Measurements from ENCODE around the gene CDHR1.

The CDHR1 gene

DNA sequence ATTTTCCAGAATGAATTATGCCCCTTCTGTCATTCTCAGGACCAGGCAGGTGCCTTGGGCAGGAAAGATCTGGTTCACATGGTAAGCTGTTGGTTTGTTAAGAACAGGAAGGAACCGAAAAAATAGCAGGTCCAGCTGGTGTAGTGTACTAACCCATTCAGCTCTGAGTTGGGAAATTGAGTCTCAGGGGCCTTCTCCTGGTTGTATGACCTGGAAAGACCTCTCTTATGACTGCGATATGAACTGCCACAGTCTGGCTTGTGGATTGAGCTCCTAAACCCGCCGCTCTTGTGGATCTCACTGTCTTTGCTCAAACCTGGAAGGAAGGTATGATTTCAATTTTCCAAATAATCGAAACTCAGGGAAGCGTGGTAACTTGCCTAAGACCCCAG lies 42.5 kb downstream of the CDHR1 start:
- no peak for DNase-seq (ENCODE audit: low spot score in 2 of 2)
- H3K4me3 ChIP-seq, result no peak overlapping the region
- no peaks in the 10 kb centered on the region for H3K36me3 ChIP-seq (replicated peaks)
- in situ Hi-C loops (cut with MboI; ENCODE audit: low sequenced_read_pairs), result no loop called here
- H3K4me1 ChIP-seq, result no peaks in the 10 kb centered on the region
- H3K27me3 ChIP-seq (ENCODE audit: low read depth), result no peaks in the 10 kb centered on the region
- no peaks in the 10 kb centered on the region for H3K9me3 ChIP-seq

DNA sequence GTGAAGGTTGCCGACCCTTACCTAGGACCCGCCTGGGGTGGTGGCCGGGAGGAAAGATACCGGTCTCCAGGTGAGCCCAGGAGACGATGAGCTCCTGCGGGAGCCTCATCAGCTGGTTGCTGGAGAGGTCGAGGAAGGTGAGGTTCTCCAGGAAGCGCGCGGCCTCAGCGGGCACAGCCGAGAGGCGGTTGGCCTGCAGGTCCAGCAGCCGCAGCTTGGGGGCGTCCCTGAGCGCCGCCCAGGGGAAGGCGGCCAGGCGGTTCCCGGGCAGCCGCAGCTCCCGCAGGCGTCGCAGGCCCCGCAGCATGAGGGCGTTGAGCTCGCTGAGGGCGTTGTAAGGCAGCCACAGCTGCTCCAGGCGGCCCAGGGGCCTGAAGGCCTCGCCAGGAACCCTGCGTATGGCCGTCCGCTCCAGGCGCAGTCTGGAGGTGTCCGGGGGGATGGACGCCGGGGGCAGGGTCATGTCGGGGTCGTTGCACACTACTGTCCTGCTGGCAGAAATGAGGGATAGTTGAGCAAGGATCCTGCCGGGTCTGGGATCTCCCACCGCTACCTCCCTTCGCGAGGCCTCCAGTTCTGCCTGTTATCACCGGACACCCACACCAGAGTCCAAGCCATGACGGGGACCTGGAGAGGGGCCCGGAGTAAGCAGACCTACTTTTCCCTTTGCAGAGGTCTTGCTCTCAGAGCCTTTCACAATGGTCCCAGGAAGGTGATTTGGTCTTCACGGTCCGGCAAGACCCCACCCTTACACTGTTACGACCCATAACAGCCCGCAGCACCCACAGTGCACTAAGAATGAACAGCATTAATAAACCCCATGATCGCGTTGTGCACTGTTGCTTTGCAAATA lies 43.1 kb downstream of the CDHR1 start:
- in situ Hi-C loops (cut with MboI; ENCODE audit: low sequenced_read_pairs), result no loop called here
- Histone ChIP-seq H3K4me1 (no peaks in the 10 kb centered on the region), H3K4me3 (no peak overlapping the region), H3K9me3 (no peaks in the 10 kb centered on the region), H3K36me3 (replicated peaks) (no peaks in the 10 kb centered on the region), H3K27me3 (ENCODE audit: low read depth) (no peaks in the 10 kb centered on the region)
- DNase-seq (ENCODE audit: low spot score in 2 of 2), result no peak

GRCh38 chr10:84238909-84239308 lies 44.6 kb downstream of the CDHR1 start:
- DNase-seq (ENCODE audit: low spot score in 2 of 2), result no peak
- no peaks in the 10 kb centered on the region for H3K9me3 ChIP-seq
- in situ Hi-C loops (cut with MboI; ENCODE audit: low sequenced_read_pairs), result no loop called here
- H3K36me3 ChIP-seq (replicated peaks), result no peaks in the 10 kb centered on the region
- no peaks in the 10 kb centered on the region for H3K27me3 ChIP-seq (ENCODE audit: low read depth)
- H3K4me1 ChIP-seq, result no peaks in the 10 kb centered on the region
- no peak overlapping the region for H3K4me3 ChIP-seq

DNA sequence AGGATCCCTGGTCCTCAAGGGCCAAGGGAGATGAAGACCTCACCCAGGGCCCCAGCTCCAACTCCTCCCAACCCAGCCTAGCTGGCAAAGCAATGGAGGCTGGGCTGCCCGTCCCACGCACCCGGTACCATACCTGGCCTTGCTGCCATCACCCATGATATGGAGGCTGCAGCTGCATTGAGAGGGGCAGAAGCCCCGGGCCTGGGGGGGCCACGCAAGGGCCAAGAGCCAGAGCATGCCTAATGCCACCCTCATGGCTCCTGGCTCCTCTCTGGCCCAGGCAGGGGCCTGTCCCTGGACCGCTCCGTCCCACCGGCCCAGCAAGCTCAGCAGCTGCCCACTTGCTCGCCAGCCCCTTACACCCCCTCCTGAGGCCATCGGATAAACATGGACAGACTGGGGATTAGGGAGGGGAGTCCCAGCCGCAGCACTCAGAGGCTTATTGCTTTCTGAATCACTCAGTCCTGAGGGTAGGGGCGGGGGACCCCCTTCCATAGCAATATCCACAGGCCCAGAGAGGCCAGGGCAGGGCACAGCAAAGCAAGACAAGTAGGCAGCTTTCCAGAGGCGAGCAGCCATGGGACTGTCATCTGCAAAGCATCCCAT lies 47.0 kb downstream of the CDHR1 start, which contains the start of gene LRIT1:
Gene LRIT1, minus strand, starts transcription at position 362 of the 606 bp plus-strand sequence. Its CDS starts 107 bp downstream, at position 255.
- Histone ChIP-seq H3K4me3 (no peak within 1 kb of the TSS), H3K9me3 (no peaks in the 10 kb centered on the region), H3K36me3 (replicated peaks) (no peaks in the 10 kb centered on the region), H3K4me1 (no peaks in the 10 kb centered on the region), H3K27me3 (ENCODE audit: low read depth) (no peaks in the 10 kb centered on the region)
- in situ Hi-C loops (cut with MboI; ENCODE audit: low sequenced_read_pairs), result no loop called here
- DNase-seq (ENCODE audit: low spot score in 2 of 2), result no peak

GRCh38 chr10:84243759-84244158 lies 49.4 kb downstream of the CDHR1 start:
- Histone ChIP-seq H3K4me1 (no peaks in the 10 kb centered on the region), H3K4me3 (no peak overlapping the region), H3K27me3 (ENCODE audit: low read depth) (0 out of 2 replicates have a peak, but pooled peaks cover 2% of the 10 kb centered on the region), H3K36me3 (replicated peaks) (no peaks in the 10 kb centered on the region), H3K9me3 (no peaks in the 10 kb centered on the region)
- in situ Hi-C loops (cut with MboI; ENCODE audit: low sequenced_read_pairs), result no loop called here
- DNase-seq (ENCODE audit: low spot score in 2 of 2), result no peak

DNA sequence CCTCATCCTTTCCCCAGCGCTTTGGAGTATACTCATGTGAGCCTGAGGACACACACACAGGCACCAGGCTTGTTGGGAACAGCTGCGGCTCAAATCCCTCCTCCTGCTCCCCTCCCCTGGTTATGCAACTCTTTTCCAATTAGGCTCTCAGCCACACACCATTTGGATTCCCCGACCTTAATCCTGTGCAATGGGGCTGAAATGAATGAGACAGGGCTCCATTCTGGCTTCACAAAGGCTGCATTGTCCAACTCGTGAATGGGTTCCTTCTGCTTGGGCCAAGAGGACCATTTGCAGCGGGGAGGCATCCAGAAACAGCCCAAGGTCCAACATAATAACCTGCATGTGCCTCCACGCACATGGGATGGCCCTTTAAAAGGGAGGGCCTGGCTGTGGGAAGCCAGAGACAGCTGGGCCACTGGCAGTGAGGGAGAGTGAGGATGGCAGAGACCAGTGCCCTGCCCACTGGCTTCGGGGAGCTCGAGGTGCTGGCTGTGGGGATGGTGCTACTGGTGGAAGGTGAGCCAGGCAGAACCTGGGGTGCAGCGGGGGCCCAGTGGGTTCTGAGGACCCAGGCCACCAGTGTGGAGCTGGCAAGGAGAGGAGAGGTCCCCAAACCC lies 50.4 kb downstream of the CDHR1 start, which contains the start of gene RGR:
Gene RGR, plus strand, starts transcription at position 403 of the 620 bp plus-strand sequence. Its CDS starts 38 bp downstream, at position 441.
- Histone ChIP-seq H3K9me3 (no peaks in the 10 kb centered on the region), H3K4me3 (no peak within 1 kb of the TSS), H3K27me3 (ENCODE audit: low read depth) (0 out of 2 replicates have a peak, but pooled peaks cover 2% of the 10 kb centered on the region), H3K36me3 (replicated peaks) (no peaks in the 10 kb centered on the region), H3K4me1 (no peaks in the 10 kb centered on the region)
- in situ Hi-C loops (cut with MboI; ENCODE audit: low sequenced_read_pairs), result no loop called here
- DNase-seq (ENCODE audit: low spot score in 2 of 2), result peak; percentile 32 to 53

DNA sequence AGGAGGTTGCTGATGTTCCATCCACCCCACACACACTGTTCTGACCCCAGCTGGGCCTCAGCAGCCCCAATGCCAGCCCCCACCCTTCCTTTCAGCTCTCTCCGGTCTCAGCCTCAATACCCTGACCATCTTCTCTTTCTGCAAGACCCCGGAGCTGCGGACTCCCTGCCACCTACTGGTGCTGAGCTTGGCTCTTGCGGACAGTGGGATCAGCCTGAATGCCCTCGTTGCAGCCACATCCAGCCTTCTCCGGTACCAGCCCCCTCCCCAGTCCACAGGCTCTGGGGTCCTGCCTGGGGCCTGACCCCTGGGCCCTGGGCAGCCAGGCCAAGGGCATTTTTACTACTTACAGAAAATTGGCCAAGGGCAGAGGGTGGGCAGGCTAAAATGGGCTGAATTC lies 53.2 kb downstream of the CDHR1 start:
- DNase-seq (ENCODE audit: low spot score in 2 of 2), result no peak
- 0 out of 2 replicates have a peak, but pooled peaks cover 2% of the 10 kb centered on the region for H3K27me3 ChIP-seq (ENCODE audit: low read depth)
- H3K9me3 ChIP-seq, result no peaks in the 10 kb centered on the region
- no peaks in the 10 kb centered on the region for H3K4me1 ChIP-seq
- no peak overlapping the region for H3K4me3 ChIP-seq
- in situ Hi-C loops (cut with MboI; ENCODE audit: low sequenced_read_pairs), result no loop called here
- H3K36me3 ChIP-seq (replicated peaks), result no peaks in the 10 kb centered on the region

- 0 out of 2 replicates have a peak, but pooled peaks cover 2% of the 10 kb centered on the region for H3K27me3 ChIP-seq (ENCODE audit: low read depth)
- in situ Hi-C loops (cut with MboI; ENCODE audit: low sequenced_read_pairs), result no loop called here
These were observed 54.5 kb downstream of the CDHR1 start for GRCh38 chr10:84248794-84249193.

DNA sequence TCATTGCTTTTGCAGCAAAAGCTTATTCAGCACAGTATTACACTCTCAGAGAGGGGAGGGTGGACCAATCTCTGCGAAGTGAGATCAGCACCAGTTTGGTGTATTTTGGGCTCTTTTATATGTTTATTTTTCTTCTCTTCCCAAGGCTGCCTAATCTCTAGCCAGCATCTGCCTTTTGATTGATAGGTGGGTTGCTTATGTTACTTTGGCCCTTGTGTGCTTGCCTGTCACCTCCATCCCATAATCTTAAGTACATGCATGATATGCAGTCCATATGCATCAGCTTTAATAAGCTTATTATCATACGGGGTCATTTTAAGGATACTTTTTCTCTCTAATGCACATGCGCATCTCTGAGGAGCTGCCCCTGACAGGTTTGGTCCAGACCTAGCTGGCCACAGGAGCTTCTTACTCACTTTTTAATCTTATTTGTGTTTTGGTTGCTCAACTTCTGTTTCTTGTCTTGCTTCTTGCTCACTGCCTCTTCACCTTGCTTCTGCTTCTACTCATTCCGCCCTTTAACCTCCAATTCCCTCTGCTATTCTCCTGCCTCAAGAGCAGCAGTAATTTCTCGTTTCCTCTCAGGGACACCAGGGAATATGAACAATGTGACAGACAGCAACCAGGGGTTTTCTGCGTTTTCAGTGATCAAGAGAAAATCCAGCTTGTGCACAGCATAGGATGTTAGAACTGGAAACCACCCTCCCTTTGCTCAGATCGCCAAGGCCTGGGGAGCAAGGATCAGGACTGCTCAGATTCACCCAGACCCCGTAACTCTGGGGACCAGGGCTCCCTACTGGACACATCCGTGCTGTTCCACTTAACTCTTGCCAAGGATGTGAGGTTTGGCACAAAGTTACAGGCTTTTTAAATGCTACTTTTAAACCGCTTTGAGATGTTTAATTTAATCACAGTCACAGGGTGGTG lies 60.5 kb downstream of the CDHR1 start:
- no peak for DNase-seq (ENCODE audit: low spot score in 2 of 2)
- Histone ChIP-seq H3K9me3 (no peaks in the 10 kb centered on the region), H3K4me1 (no peaks in the 10 kb centered on the region), H3K27me3 (ENCODE audit: low read depth) (no peaks in the 10 kb centered on the region), H3K36me3 (replicated peaks) (no peaks in the 10 kb centered on the region), H3K4me3 (no peak overlapping the region)
- in situ Hi-C loops (cut with MboI; ENCODE audit: low sequenced_read_pairs), result loop anchor here (25.0 kb wide), 1 partner anchor 457 kb away; no protein-coding TSS in a partner anchor

More at GRCh38 chr10:84248794-84249193, 54.5 kb downstream of the CDHR1 start:
- no peak overlapping the region for H3K4me3 ChIP-seq
- DNase-seq (ENCODE audit: low spot score in 2 of 2), result no peak
- H3K9me3 ChIP-seq, result no peaks in the 10 kb centered on the region
- no peaks in the 10 kb centered on the region for H3K4me1 ChIP-seq
- no peaks in the 10 kb centered on the region for H3K36me3 ChIP-seq (replicated peaks)

DNA sequence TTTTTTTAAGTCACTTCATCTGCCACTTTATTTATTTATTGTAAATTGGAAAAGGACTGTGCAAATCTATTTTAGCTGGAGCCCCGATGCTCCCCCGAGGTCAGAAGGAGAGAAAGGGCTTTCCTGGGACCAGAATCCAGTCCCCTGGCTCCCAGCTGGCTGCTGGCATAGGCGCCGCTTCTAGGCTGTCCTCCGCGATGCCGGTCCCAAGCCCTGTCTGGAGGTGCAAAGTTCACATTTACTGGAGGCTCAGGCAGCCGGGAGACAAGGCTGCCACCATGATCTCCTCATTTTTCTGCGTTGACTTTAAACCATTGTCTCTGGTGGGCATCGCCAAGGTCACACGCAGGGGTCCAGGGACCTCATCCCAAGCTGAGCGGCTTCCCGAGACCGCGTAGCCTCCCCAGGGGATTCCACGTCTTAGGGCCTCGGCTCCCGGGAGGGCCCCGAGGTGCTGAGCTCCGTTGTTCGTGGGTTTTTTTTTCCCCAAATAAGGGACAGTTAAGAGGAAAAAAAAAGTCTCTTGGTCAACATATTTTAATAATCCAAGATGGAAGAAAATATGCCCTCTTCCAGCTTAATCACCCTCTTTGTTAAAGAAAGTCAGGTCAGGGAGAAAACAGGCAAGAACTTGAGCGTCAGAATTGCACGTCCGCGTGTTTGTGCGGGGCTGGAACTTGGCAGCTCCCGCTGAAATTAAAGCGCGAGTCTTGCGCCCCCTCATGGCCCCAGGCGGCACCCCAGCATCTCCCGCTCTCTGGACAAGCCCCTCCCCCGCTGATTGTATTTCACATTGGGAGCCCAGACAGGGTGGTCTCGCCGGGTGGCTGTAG lies 62.4 kb downstream of the CDHR1 start:
- Histone ChIP-seq H3K36me3 (replicated peaks) (no peaks in the 10 kb centered on the region), H3K4me1 (no peaks in the 10 kb centered on the region), H3K9me3 (no peaks in the 10 kb centered on the region), H3K27me3 (ENCODE audit: low read depth) (no peaks in the 10 kb centered on the region), H3K4me3 (no peak overlapping the region)
- peak; percentile 7 to 82 for DNase-seq (ENCODE audit: low spot score in 2 of 2)
- in situ Hi-C loops (cut with MboI; ENCODE audit: low sequenced_read_pairs), result loop anchor here (25.0 kb wide), 1 partner anchor 456 kb away; no protein-coding TSS in a partner anchor

GRCh38 chr10:84257343-84258020 lies 63.1 kb downstream of the CDHR1 start:
- no peaks in the 10 kb centered on the region for H3K4me1 ChIP-seq
- H3K36me3 ChIP-seq (replicated peaks), result no peaks in the 10 kb centered on the region
- DNase-seq (ENCODE audit: low spot score in 2 of 2), result no peak
- in situ Hi-C loops (cut with MboI; ENCODE audit: low sequenced_read_pairs), result loop anchor here (25.0 kb wide), 1 partner anchor 455 kb away; no protein-coding TSS in a partner anchor
- no peaks in the 10 kb centered on the region; the same call in 1 of the 2 replicates for H3K27me3 ChIP-seq (ENCODE audit: low read depth)
- no peaks in the 10 kb centered on the region for H3K9me3 ChIP-seq
- no peak overlapping the region for H3K4me3 ChIP-seq

Measured in HAP-1 (cell line).